ENCODE measurements around the gene TDRD10.

The TDRD10 gene

GRCh38 chr1:154581766-154582165 is 79.7 kb downstream of the TDRD10 start:
- FAIRE-seq (no peak), DNase-seq (ENCODE audit: insufficient read length, low spot score) (no peak)
- TF ChIP-seq TAF1 (IDR thresholded peaks at IDR 0.05; ENCODE audit: low read depth, low read length) (no peak), POU2F2 (IDR thresholded peaks at IDR 0.05; ENCODE audit: low read depth, low read length) (no peak), POLR2AphosphoS5 (IDR thresholded peaks at IDR 0.05; ENCODE audit: low read depth, low read length) (no peak), POLR2A (IDR thresholded peaks at IDR 0.05; ENCODE audit: low read depth, low read length) (no peak), SPI1 (IDR thresholded peaks at IDR 0.05; ENCODE audit: low read depth, low read length) (no peak), PAX5 (IDR thresholded peaks at IDR 0.05; ENCODE audit: insufficient read depth, low read length, severe bottlenecking) (no peak)

GRCh38 chr1:154582885-154583284 is 80.9 kb downstream of the TDRD10 start:
- no peak for DNase-seq (ENCODE audit: insufficient read length, low spot score)
- TF ChIP-seq POU2F2 (IDR thresholded peaks at IDR 0.05; ENCODE audit: low read depth, low read length) (no peak), POLR2A (IDR thresholded peaks at IDR 0.05; ENCODE audit: low read depth, low read length) (0 out of 2 replicates have a peak, but pooled peaks have one; percentile 11)
- no peak for FAIRE-seq

GRCh38 chr1:154583773-154584172 is 81.8 kb downstream of the TDRD10 start:
- FAIRE-seq (no peak), DNase-seq (ENCODE audit: insufficient read length, low spot score) (no peak)
- TF ChIP-seq SPI1 (IDR thresholded peaks at IDR 0.05; ENCODE audit: low read depth, low read length) (no peak), POLR2A (IDR thresholded peaks at IDR 0.05; ENCODE audit: low read depth, low read length) (0 out of 2 replicates have a peak, but pooled peaks have one; percentile 15), PAX5 (IDR thresholded peaks at IDR 0.05; ENCODE audit: insufficient read depth, low read length, severe bottlenecking) (no peak), POU2F2 (IDR thresholded peaks at IDR 0.05; ENCODE audit: low read depth, low read length) (no peak), TAF1 (IDR thresholded peaks at IDR 0.05; ENCODE audit: low read depth, low read length) (no peak), POLR2AphosphoS5 (IDR thresholded peaks at IDR 0.05; ENCODE audit: low read depth, low read length) (no peak; the same call in 1 of the 2 replicates)

GRCh38 chr1:154584267-154584994 is 82.4 kb downstream of the TDRD10 start:
- FAIRE-seq: no peak

GRCh38 chr1:154586231-154586630 is 84.2 kb downstream of the TDRD10 start:
- FAIRE-seq (no peak), DNase-seq (ENCODE audit: insufficient read length, low spot score) (no peak)
- TF ChIP-seq TAF1 (IDR thresholded peaks at IDR 0.05; ENCODE audit: low read depth, low read length) (no peak), POLR2A (IDR thresholded peaks at IDR 0.05; ENCODE audit: low read depth, low read length) (no peak)

More at GRCh38 chr1:154584267-154584994, 82.4 kb downstream of the TDRD10 start:
- TF ChIP-seq POLR2AphosphoS5 (IDR thresholded peaks at IDR 0.05; ENCODE audit: low read depth, low read length) (no peak), SPI1 (IDR thresholded peaks at IDR 0.05; ENCODE audit: low read depth, low read length) (peak; percentile 58), TAF1 (IDR thresholded peaks at IDR 0.05; ENCODE audit: low read depth, low read length) (no peak)
- no peak for DNase-seq (ENCODE audit: insufficient read length, low spot score)

- DNase-seq (ENCODE audit: insufficient read length, low spot score): no peak
- TF ChIP-seq POLR2AphosphoS5 (IDR thresholded peaks at IDR 0.05; ENCODE audit: low read depth, low read length): no peak
- TF ChIP-seq POU2F2 (IDR thresholded peaks at IDR 0.05; ENCODE audit: low read depth, low read length): no peak
- TF ChIP-seq POLR2A (IDR thresholded peaks at IDR 0.05; ENCODE audit: low read depth, low read length): no peak
- no peak for TF ChIP-seq PAX5 (IDR thresholded peaks at IDR 0.05; ENCODE audit: insufficient read depth, low read length, severe bottlenecking)
- no peak for TF ChIP-seq SPI1 (IDR thresholded peaks at IDR 0.05; ENCODE audit: low read depth, low read length)
- no peak for TF ChIP-seq TAF1 (IDR thresholded peaks at IDR 0.05; ENCODE audit: low read depth, low read length)
- no peak for FAIRE-seq
Measured at GRCh38 chr1:154586641-154587040, 84.6 kb downstream of the TDRD10 start.

GRCh38 chr1:154589780-154590179 is 87.8 kb downstream of the TDRD10 start:
- FAIRE-seq (peak; percentile 47), DNase-seq (ENCODE audit: insufficient read length, low spot score) (no peak)
- TF ChIP-seq PAX5 (IDR thresholded peaks at IDR 0.05; ENCODE audit: insufficient read depth, low read length, severe bottlenecking) (no peak), POU2F2 (IDR thresholded peaks at IDR 0.05; ENCODE audit: low read depth, low read length) (no peak), POLR2AphosphoS5 (IDR thresholded peaks at IDR 0.05; ENCODE audit: low read depth, low read length) (peak; percentile 16; the same call in 1 of the 2 replicates)

- TF ChIP-seq TAF1 (IDR thresholded peaks at IDR 0.05; ENCODE audit: low read depth, low read length) (no peak), SPI1 (IDR thresholded peaks at IDR 0.05; ENCODE audit: low read depth, low read length) (no peak), PAX5 (IDR thresholded peaks at IDR 0.05; ENCODE audit: insufficient read depth, low read length, severe bottlenecking) (no peak), POLR2A (IDR thresholded peaks at IDR 0.05; ENCODE audit: low read depth, low read length) (no peak), POU2F2 (IDR thresholded peaks at IDR 0.05; ENCODE audit: low read depth, low read length) (no peak), POLR2AphosphoS5 (IDR thresholded peaks at IDR 0.05; ENCODE audit: low read depth, low read length) (no peak)
- no peak for DNase-seq (ENCODE audit: insufficient read length, low spot score)
- no peak for FAIRE-seq
Measured at GRCh38 chr1:154590756-154591155, 88.7 kb downstream of the TDRD10 start.

GRCh38 chr1:154591206-154591605 is 89.2 kb downstream of the TDRD10 start:
- DNase-seq (ENCODE audit: insufficient read length, low spot score) (no peak), FAIRE-seq (no peak)
- TF ChIP-seq TAF1 (IDR thresholded peaks at IDR 0.05; ENCODE audit: low read depth, low read length) (no peak), PAX5 (IDR thresholded peaks at IDR 0.05; ENCODE audit: insufficient read depth, low read length, severe bottlenecking) (no peak), SPI1 (IDR thresholded peaks at IDR 0.05; ENCODE audit: low read depth, low read length) (no peak), POU2F2 (IDR thresholded peaks at IDR 0.05; ENCODE audit: low read depth, low read length) (no peak), POLR2A (IDR thresholded peaks at IDR 0.05; ENCODE audit: low read depth, low read length) (no peak; the same call in 1 of the 2 replicates), POLR2AphosphoS5 (IDR thresholded peaks at IDR 0.05; ENCODE audit: low read depth, low read length) (no peak)

- DNase-seq (ENCODE audit: insufficient read length, low spot score) (no peak), FAIRE-seq (no peak)
- TF ChIP-seq TAF1 (IDR thresholded peaks at IDR 0.05; ENCODE audit: low read depth, low read length): no peak
- TF ChIP-seq POU2F2 (IDR thresholded peaks at IDR 0.05; ENCODE audit: low read depth, low read length): no peak
- no peak for TF ChIP-seq SPI1 (IDR thresholded peaks at IDR 0.05; ENCODE audit: low read depth, low read length)
- TF ChIP-seq POLR2AphosphoS5 (IDR thresholded peaks at IDR 0.05; ENCODE audit: low read depth, low read length): no peak
- TF ChIP-seq POLR2A (IDR thresholded peaks at IDR 0.05; ENCODE audit: low read depth, low read length): no peak
- TF ChIP-seq PAX5 (IDR thresholded peaks at IDR 0.05; ENCODE audit: insufficient read depth, low read length, severe bottlenecking): no peak
Measured at GRCh38 chr1:154593390-154593789, 91.4 kb downstream of the TDRD10 start.
